Neural progenitor cell (in vitro differentiated cells): ENCODE data around the gene SCML2.

Source experiments
- CTCF ChIP-seq: fragments of 200-600 bp; sonication (generic); IDR thresholded peaks from 2 replicates; pipeline ENCODE4 v1.5.1; 2017; ENCODE audit warnings: antibody characterized with exemption, mild to moderate bottlenecking
- EZH2 ChIP-seq: fragments of 200-600 bp; sonication (generic); IDR thresholded peaks from 2 replicates; pipeline ENCODE4 v1.6.1; 2017; ENCODE audit warnings: antibody characterized with exemption, mild to moderate bottlenecking, moderate library complexity

- TF ChIP-seq CTCF = no peak
- TF ChIP-seq EZH2 = no peak
Observed at GRCh38 chrX:18354369-18355223, at the start of gene SCML2.
